Fibroblast of mammary gland (primary cell): ENCODE data around the gene BRD2.

ENCODE experiments used
- DNase-seq: peaks from one replicate; pipeline ENCODE4 v3.0.0-alpha.2; 2010; ENCODE audit warnings: low read depth
- H3K4me3 ChIP-seq: 2 replicates; pipeline ENCODE4 v1.5.1; 2011; ENCODE audit warnings: low read depth, mild to moderate bottlenecking, low read length, moderate library complexity; ENCODE audit not compliant: control insufficient read depth
- TF ChIP-seq, protein P1 (sequence below): conservative IDR thresholded peaks from 2 replicates; pipeline ENCODE4 v1.5.1; 2011; ENCODE audit warnings: low read depth, low read length, inconsistent platforms; ENCODE audit not compliant: control insufficient read depth, insufficient read depth

BRD2 gene

DNA sequence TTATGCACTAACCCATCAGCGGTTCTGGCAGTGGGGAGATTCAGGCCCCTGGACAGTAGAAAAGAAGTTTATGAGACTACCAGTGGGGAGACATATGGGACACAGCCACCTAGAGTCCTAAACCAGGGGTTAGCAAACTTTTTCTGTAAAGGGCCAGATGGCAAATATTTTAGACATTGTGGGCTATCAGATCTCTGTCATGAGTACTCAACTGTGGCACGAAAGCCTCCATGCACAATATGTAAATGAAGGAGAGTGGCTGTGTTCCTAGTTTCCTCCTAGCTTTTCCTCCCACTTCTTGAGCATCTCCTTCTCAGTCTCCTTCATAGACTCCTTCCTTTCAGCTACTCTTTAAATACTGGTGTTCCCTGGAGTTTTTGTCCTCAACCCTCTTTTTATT is 12.2 kb upstream of the BRD2 start:
- H3K4me3 ChIP-seq: no peak overlapping the region
- no peak for DNase-seq
- TF ChIP-seq, protein P1, sequence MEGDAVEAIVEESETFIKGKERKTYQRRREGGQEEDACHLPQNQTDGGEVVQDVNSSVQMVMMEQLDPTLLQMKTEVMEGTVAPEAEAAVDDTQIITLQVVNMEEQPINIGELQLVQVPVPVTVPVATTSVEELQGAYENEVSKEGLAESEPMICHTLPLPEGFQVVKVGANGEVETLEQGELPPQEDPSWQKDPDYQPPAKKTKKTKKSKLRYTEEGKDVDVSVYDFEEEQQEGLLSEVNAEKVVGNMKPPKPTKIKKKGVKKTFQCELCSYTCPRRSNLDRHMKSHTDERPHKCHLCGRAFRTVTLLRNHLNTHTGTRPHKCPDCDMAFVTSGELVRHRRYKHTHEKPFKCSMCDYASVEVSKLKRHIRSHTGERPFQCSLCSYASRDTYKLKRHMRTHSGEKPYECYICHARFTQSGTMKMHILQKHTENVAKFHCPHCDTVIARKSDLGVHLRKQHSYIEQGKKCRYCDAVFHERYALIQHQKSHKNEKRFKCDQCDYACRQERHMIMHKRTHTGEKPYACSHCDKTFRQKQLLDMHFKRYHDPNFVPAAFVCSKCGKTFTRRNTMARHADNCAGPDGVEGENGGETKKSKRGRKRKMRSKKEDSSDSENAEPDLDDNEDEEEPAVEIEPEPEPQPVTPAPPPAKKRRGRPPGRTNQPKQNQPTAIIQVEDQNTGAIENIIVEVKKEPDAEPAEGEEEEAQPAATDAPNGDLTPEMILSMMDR: no peak

DNA sequence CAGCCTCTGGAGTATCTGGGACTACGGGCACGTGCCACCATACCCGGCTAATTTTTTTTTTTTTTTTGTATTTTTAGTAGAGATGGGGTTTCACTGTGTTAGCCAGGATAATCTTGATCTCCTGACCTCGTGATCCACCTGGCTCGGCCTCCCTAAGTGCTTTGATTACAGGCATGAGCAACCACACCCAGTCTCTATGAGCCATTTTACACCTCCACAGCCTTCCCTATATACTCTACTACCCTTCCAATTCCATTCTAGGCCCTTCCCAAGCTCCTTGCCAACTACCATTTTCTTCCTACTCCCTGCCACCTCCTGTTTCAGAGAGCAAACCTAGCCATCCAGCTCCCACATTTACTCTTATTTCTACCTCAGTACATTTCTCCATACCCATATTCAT is 7.8 kb upstream of the BRD2 start:
- H3K4me3 ChIP-seq: no peak overlapping the region
- TF ChIP-seq, protein P1: no peak
- DNase-seq: no peak

DNA sequence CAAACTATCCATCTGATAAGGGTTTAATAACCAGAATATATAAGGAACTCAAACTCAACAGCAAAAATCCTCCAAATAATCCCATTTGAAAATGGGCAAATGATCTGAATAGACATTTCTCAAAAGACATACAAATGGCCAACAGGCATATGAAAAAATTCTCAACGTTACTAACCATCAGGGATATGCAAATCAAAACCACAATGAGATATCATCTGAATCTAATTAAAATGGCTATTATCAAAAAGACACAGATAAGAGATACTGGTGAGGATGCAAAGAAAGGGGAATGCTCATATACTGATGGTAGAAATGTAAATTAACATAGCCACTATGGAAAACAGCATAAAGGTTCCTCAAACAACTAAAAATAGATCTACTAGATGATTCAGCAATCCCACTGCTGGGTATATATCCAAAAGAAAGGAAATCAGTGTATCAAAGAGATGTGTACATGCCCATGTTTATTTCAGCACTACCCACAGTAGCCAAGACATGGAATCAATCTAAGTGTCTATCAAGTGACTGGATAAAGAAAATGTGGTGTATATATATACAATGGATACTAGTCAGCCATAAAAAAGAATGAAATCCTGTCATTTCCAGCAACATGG is 6.1 kb upstream of the BRD2 start:
- TF ChIP-seq, protein P1: no peak
- no peak for DNase-seq
- no peak overlapping the region for H3K4me3 ChIP-seq

DNA sequence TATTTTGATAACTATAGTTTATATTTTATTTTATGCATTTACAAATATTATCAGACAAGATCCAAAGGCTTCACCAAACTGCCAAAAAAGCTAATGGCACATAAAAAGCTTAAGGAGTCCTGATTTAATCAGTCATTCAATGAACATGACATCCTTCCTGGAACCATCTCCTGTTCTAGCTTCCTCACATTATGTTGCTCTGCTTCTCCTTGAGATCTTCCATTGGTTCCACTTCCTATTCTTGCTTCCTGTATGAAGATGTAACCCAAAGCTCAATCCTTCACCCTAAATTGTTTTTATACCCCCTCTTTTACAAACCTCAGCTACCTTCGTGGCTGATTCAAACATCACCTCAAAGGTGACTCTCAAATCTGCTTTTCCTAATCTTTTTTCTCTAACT is 4.5 kb upstream of the BRD2 start:
- H3K4me3 ChIP-seq: no peak overlapping the region
- DNase-seq: no peak
- TF ChIP-seq, protein P1: no peak

DNA sequence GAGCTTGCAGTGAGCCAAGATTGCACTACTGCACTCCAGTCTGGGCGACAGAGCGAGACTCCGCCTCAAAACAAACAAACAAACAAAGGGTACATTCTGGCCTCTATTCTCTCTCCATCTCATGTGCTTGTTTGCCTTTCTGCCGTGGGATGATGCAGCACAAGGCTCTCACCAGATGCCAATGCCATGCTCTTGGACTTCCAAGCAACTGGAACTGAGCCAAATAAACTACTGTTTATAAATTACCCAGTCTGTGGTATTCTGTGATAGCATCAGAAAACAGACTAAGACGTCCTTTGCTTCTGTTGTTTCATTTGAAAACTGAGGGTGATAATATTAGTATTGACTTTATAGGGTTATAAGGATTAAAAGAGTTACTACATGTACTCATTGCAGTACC is 3.6 kb upstream of the BRD2 start:
- TF ChIP-seq, protein P1: no peak
- H3K4me3 ChIP-seq: no peak overlapping the region
- DNase-seq: no peak

DNA sequence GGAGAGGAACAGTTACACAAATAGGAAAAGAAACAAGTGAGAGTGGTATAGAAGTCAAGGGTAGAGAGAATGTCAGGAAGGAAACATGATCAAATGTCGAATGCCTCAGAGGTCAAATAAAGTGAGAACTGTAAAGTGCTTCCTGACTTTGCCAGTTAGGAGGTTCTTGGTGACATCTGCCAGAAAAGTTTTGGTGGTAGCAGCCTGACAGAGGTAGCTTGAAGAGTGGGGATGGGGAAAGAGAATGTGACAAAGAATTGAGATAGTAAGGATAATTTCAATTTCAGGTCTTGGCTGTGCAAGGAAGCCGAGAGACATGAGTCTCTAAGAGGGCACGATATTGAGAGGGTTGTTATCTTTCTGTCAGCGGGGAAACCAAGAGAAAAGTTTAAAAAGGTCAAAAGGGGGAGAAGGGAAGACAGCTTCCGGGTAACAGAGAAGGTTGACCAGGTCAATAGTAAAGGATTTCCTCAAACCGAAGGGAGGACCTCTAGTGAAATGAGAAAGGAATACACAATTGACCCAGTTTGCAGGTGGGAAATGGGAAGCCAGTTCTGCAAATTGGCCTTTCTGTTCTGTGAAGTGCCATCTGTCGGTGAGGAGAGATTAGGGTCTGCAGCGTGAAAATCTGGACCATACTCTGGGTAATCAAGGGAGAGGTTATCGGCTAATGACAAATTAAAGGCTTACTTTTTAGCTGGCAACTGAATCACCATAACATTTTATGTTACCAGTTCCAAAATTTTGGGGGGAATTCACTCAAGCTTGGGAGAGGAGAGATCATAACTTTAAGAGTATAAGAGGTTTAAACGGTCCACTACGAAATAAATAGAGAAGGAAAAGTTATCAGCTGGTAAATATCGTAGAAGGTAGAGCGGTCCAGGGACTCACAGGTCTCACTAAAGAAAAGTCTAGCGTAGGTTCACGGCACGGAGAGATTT is 973 bp upstream of the BRD2 start:
- peak overlapping the region; percentile 98 for H3K4me3 ChIP-seq
- TF ChIP-seq, protein P1: peak; percentile 69
- peak; percentile 64 for DNase-seq
